ENCODE data around the gene CYSLTR2. TPM values are rescaled to one million over a fixed set of nuclear protein-coding genes. Genes with fewer than 3 reads are reported as not detected.

The CYSLTR2 gene
- total and polyA plus RNA-seq, 3 experiments from 2014 or later: 0.33 to 2.4 (median 2.2) TPM

GRCh38 chr13:48748681-48749080, 95.0 kb downstream of the CYSLTR2 start:
- Histone ChIP-seq H3K27ac (ENCODE audit: low read depth, low read length) (no peak overlapping the region), H3K4me1 (ENCODE audit: insufficient read depth, low read length) (no peaks in the 10 kb centered on the region), H3K9me3 (ENCODE audit: low read length) (no peaks in the 10 kb centered on the region), H3K36me3 (ENCODE audit: insufficient read depth, low read length) (no peaks in the 10 kb centered on the region), H3K4me3 (ENCODE audit: low read length) (no peak overlapping the region), H3K27me3 (ENCODE audit: insufficient read depth, low read length, poor library complexity, severe bottlenecking) (no peaks in the 10 kb centered on the region)
- Mint-ChIP-seq H3K27me3 (peaks cover 0 to 2% of the 10 kb centered on the region in 2 donors), H3K4me3 (no peak overlapping the region), H3K4me1 (peaks cover 9 to 20% (median 14%) of the 10 kb centered on the region in 3 donors), H3K9me3 (no peaks in the 10 kb centered on the region), H3K27ac (peak overlapping the region in 1 of 8 donors; percentile 10), H3K36me3 (no peaks in the 10 kb centered on the region)
- DNase-seq: no peak
- CTCF ChIA-PET: interaction anchor here (1.0 kb wide), 1 partner anchor 20 kb away, joined by 7 read pairs; no protein-coding TSS in a partner anchor
- POLR2A ChIA-PET: interaction anchor here (0.6 kb wide), 1 partner anchor 80 kb away, joined by 4 read pairs; no protein-coding TSS in a partner anchor

- Histone ChIP-seq H3K27me3 (ENCODE audit: insufficient read depth, low read length, poor library complexity, severe bottlenecking) (no peaks in the 10 kb centered on the region), H3K4me1 (ENCODE audit: insufficient read depth, low read length) (no peaks in the 10 kb centered on the region), H3K9me3 (ENCODE audit: low read length) (no peaks in the 10 kb centered on the region), H3K4me3 (ENCODE audit: low read length) (no peak overlapping the region), H3K27ac (ENCODE audit: low read depth, low read length) (no peak overlapping the region), H3K36me3 (ENCODE audit: insufficient read depth, low read length) (no peaks in the 10 kb centered on the region)
- no peak for DNase-seq
- POLR2A ChIA-PET: no interaction called here
- Mint-ChIP-seq H3K27ac (peak overlapping the region in 2 of 8 donors; percentile 50 to 87), H3K36me3 (no peaks in the 10 kb centered on the region), H3K27me3 (no peaks in the 10 kb centered on the region), H3K4me3 (peak overlapping the region in 4 of 7 donors; percentile 60 to 87 (median 76)), H3K4me1 (peaks cover 9 to 20% (median 14%) of the 10 kb centered on the region in 3 donors), H3K9me3 (no peaks in the 10 kb centered on the region)
- CTCF ChIA-PET: interaction anchor here (1.0 kb wide), 1 partner anchor 19 kb away, joined by 7 read pairs; no protein-coding TSS in a partner anchor
Measured at GRCh38 chr13:48749144-48749543, 95.4 kb downstream of the CYSLTR2 start.

GRCh38 chr13:48749699-48750473, 96.2 kb downstream of the CYSLTR2 start:
- CTCF ChIA-PET: interaction anchor here (1.0 to 2.2 kb wide), 5 partner anchors 16 to 32 kb away, joined by 3 to 13 read pairs (median 4); no protein-coding TSS in a partner anchor
- H3K27ac ChIP-seq (ENCODE audit: low read depth, low read length): no peak overlapping the region
- peaks cover 0 to 2% (median under 1%) of the 10 kb centered on the region in 5 donors for H3K9me3 Mint-ChIP-seq
- peaks cover 0 to under 1% of the 10 kb centered on the region in 2 donors for H3K27me3 Mint-ChIP-seq
- H3K4me1 ChIP-seq (ENCODE audit: insufficient read depth, low read length): no peaks in the 10 kb centered on the region
- peaks cover 9 to 20% (median 14%) of the 10 kb centered on the region in 3 donors for H3K4me1 Mint-ChIP-seq
- POLR2A ChIA-PET: no interaction called here
- H3K4me3 Mint-ChIP-seq: peak overlapping the region in 6 of 7 donors; percentile 60 to 87 (median 71)
- peak overlapping the region in 5 of 8 donors; percentile 12 to 87 (median 74) for H3K27ac Mint-ChIP-seq
- H3K36me3 Mint-ChIP-seq: peaks cover 0 to 1% (median under 1%) of the 10 kb centered on the region in 3 donors
- no peak overlapping the region for H3K4me3 ChIP-seq (ENCODE audit: low read length)
- no peaks in the 10 kb centered on the region for H3K27me3 ChIP-seq (ENCODE audit: insufficient read depth, low read length, poor library complexity, severe bottlenecking)
- DNase-seq: peak in 4 of 5 donors; percentile 14 to 73 (median 21)
- H3K9me3 ChIP-seq (ENCODE audit: low read length): no peaks in the 10 kb centered on the region
- no peaks in the 10 kb centered on the region for H3K36me3 ChIP-seq (ENCODE audit: insufficient read depth, low read length)

GRCh38 chr13:48750588-48751383, 97.1 kb downstream of the CYSLTR2 start:
- peaks cover 0 to 2% of the 10 kb centered on the region in 2 donors for H3K27me3 Mint-ChIP-seq
- ChIA-PET POLR2A (no interaction called here), CTCF (interaction anchor here (1.0 to 2.2 kb wide), 4 partner anchors 17 to 31 kb away, joined by 3 to 13 read pairs (median 4); no protein-coding TSS in a partner anchor)
- Histone ChIP-seq H3K36me3 (ENCODE audit: insufficient read depth, low read length) (no peaks in the 10 kb centered on the region), H3K4me1 (ENCODE audit: insufficient read depth, low read length) (no peaks in the 10 kb centered on the region), H3K27ac (ENCODE audit: low read depth, low read length) (no peak overlapping the region), H3K27me3 (ENCODE audit: insufficient read depth, low read length, poor library complexity, severe bottlenecking) (no peaks in the 10 kb centered on the region), H3K4me3 (ENCODE audit: low read length) (no peak overlapping the region), H3K9me3 (ENCODE audit: low read length) (no peaks in the 10 kb centered on the region)
- H3K27ac Mint-ChIP-seq: peak overlapping the region in 3 of 8 donors; percentile 31 to 74 (median 61)
- no peak overlapping the region for H3K4me3 Mint-ChIP-seq
- peaks cover 0 to 10% (median 4%) of the 10 kb centered on the region in 3 donors for H3K36me3 Mint-ChIP-seq
- DNase-seq: no peak
- H3K4me1 Mint-ChIP-seq: peaks cover 9 to 20% (median 14%) of the 10 kb centered on the region in 3 donors
- peaks cover 0 to 11% (median 6%) of the 10 kb centered on the region in 5 donors for H3K9me3 Mint-ChIP-seq

- Histone ChIP-seq H3K4me1 (ENCODE audit: insufficient read depth, low read length) (no peaks in the 10 kb centered on the region), H3K27me3 (ENCODE audit: insufficient read depth, low read length, poor library complexity, severe bottlenecking) (no peaks in the 10 kb centered on the region), H3K9me3 (ENCODE audit: low read length) (no peaks in the 10 kb centered on the region), H3K4me3 (ENCODE audit: low read length) (no peak overlapping the region), H3K36me3 (ENCODE audit: insufficient read depth, low read length) (no peaks in the 10 kb centered on the region), H3K27ac (ENCODE audit: low read depth, low read length) (no peak overlapping the region)
- CTCF ChIA-PET: interaction anchor here (1.2 kb wide), 1 partner anchor 8 kb away, joined by 3 read pairs; no protein-coding TSS in a partner anchor
- peaks cover 3 to 35% (median 24%) of the 10 kb centered on the region in 5 donors for H3K9me3 Mint-ChIP-seq
- H3K4me1 Mint-ChIP-seq: no peaks in the 10 kb centered on the region
- no peak for DNase-seq
- peaks cover 0 to 34% (median 2%) of the 10 kb centered on the region in 3 donors for H3K36me3 Mint-ChIP-seq
- no peak overlapping the region for H3K27ac Mint-ChIP-seq
- peaks cover 4 to 16% of the 10 kb centered on the region in 2 donors for H3K27me3 Mint-ChIP-seq
- POLR2A ChIA-PET: no interaction called here
- no peak overlapping the region for H3K4me3 Mint-ChIP-seq
Measured at GRCh38 chr13:48760626-48761025, 106.9 kb downstream of the CYSLTR2 start.

Other genes starting within 250 kb of the CYSLTR2 start
- 1 to 10 TPM; 7.9 to 8.8 TPM for gene LPAR6, start 240.8 kb upstream of the CYSLTR2 start, total RNA-seq
- 34.2 TPM for gene LPAR6, start 240.8 kb upstream of the CYSLTR2 start, polyA plus RNA-seq
- gene RCBTB2, start 120.8 kb upstream of the CYSLTR2 start, total RNA-seq: 1 to 10 TPM; 5.4 to 6.5 TPM
- gene RCBTB2, start 120.8 kb upstream of the CYSLTR2 start, polyA plus RNA-seq: 23.4 TPM